H1 (cell line): ENCODE measurements around the gene FBXW2. TPM values are rescaled to one million over a fixed set of nuclear protein-coding genes. Genes with fewer than 3 reads are reported as not detected.

Source experiments
- CREB1 ChIP-seq: IDR thresholded peaks from 2 replicates; pipeline ENCODE4 v1.6.1; 2012; ENCODE audit warnings: inconsistent platforms
- MAFK ChIP-seq: IDR thresholded peaks from 2 replicates; pipeline ENCODE4 v1.6.1; 2012; ENCODE audit warnings: low read depth, mild to moderate bottlenecking, improper control_type of control experiment, low read length
- POLR2AphosphoS5 ChIP-seq: IDR thresholded peaks from 2 replicates; pipeline ENCODE4 v1.6.1; 2011; ENCODE audit warnings: low read depth, low read length
- polyA plus RNA-seq, 7 experiments: library from polyadenylated mRNA; depleted of rRNA in 3 of 7; stranded (reverse) in 5 of 7; unstranded in 2 of 7; fragments of >200 nt in 5 of 7; fragments of 200-250 nt in 2 of 7; gene quantifications; 1 replicate in 5 of 7; 2 replicates in 1 of 7; 4 replicates in 1 of 7; pipeline versions ENCODE4 v1.2.1 to v1.2.3, GENCODE V29; 2011 to 2013; ENCODE audit warnings: missing spikeins in 2 of 7, mixed read lengths in 2 of 7
- total RNA-seq: library from RNA; stranded (reverse); fragmentation: NEBNext Ultra II Directional; extraction: Animal tissue kit (Norgen Biotek cat#: 25700); gene quantifications from 2 replicates; pipeline ENCODE4 v1.2.1, GENCODE V29; 2021
- TF ChIP-seq, protein P1 (sequence below): IDR thresholded peaks from 2 replicates; pipeline ENCODE4 v1.6.1; 2012; ENCODE audit warnings: low read length, inconsistent platforms

The FBXW2 gene
- total and polyA plus RNA-seq, 2 of the 8 experiments (the other 6 are each of a cell fraction or from before 2014, with no cell fraction given): 19.2 to 65.3 TPM

- TF ChIP-seq MAFK: no peak
- TF ChIP-seq POLR2AphosphoS5: no peak
- TF ChIP-seq, protein P1, sequence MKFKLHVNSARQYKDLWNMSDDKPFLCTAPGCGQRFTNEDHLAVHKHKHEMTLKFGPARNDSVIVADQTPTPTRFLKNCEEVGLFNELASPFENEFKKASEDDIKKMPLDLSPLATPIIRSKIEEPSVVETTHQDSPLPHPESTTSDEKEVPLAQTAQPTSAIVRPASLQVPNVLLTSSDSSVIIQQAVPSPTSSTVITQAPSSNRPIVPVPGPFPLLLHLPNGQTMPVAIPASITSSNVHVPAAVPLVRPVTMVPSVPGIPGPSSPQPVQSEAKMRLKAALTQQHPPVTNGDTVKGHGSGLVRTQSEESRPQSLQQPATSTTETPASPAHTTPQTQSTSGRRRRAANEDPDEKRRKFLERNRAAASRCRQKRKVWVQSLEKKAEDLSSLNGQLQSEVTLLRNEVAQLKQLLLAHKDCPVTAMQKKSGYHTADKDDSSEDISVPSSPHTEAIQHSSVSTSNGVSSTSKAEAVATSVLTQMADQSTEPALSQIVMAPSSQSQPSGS: no peak
- no peak for TF ChIP-seq CREB1
Measured at GRCh38 chr9:120774719-120775118, 18.5 kb downstream of the FBXW2 start (continued).
